Right renal cortex interstitium (tissue), 3 donors: ENCODE data around the gene TBX10. TPM values are rescaled to one million over a fixed set of nuclear protein-coding genes. Genes with fewer than 3 reads are reported as not detected.
A peak's percentile ranks its signal among the peaks of the same experiment; 100 is the strongest.

ENCODE experiments used
- DNase-seq, 3 donors: peaks; one replicate each; pipeline ENCODE4 v3.0.0-alpha.2; 2013; ENCODE audit warnings: low read depth in 3 of 3, low spot score in 2 of 3
- polyA plus RNA-seq, 3 donors: library from polyadenylated mRNA; unstranded; fragments of 120-200 nt; gene quantifications; one replicate each; pipeline ENCODE4 v1.2.1, GENCODE V29; 2013; ENCODE audit not compliant: insufficient read length in 3 of 3

Gene TBX10
- polyA plus RNA-seq, 3 donors, result not detected

DNA sequence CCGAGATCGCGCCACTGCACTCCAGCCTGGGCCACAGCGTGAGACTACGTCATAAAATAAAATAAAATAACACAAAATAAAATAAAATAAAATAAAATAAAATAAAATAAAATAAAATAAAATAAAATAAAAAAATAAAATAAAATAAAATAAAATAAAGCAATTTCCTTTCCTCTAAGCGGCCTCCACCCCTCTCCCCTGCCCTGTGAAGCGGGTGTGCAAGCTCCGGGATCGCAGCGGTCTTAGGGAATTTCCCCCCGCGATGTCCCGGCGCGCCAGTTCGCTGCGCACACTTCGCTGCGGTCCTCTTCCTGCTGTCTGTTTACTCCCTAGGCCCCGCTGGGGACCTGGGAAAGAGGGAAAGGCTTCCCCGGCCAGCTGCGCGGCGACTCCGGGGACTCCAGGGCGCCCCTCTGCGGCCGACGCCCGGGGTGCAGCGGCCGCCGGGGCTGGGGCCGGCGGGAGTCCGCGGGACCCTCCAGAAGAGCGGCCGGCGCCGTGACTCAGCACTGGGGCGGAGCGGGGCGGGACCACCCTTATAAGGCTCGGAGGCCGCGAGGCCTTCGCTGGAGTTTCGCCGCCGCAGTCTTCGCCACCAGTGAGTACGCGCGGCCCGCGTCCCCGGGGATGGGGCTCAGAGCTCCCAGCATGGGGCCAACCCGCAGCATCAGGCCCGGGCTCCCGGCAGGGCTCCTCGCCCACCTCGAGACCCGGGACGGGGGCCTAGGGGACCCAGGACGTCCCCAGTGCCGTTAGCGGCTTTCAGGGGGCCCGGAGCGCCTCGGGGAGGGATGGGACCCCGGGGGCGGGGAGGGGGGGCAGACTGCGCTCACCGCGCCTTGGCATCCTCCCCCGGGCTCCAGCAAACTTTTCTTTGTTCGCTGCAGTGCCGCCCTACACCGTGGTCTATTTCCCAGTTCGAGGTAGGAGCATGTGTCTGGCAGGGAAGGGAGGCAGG lies 56.0 kb downstream of the TBX10 start, which contains the start of gene GSTP1:
Gene GSTP1 (plus strand): TSS at position 566 of the 958 bp plus-strand sequence. CDS start 32 bp downstream, at position 598.
- peak in 2 of 3 donors; percentile 85 to 90 for DNase-seq

DNA sequence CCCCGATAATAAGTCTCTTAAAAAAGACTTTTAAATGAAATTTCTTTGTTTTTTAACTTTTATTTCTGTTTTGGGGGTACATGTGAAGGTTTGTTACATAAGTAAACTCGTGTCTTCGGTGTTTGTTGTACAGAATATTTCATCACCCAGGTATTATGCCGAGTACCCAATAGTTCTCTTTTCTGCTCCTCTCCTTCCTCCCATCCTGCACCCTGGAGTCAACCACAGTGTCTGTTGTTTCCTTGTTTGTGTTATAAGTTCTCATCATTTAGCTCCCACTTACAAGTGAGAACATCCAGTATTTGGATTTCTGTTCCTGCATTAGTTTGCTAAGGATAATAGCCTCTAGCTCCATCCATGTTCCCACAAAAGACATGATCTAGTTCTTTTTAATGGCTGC lies 57.6 kb downstream of the TBX10 start:
- DNase-seq, result no peak

DNA sequence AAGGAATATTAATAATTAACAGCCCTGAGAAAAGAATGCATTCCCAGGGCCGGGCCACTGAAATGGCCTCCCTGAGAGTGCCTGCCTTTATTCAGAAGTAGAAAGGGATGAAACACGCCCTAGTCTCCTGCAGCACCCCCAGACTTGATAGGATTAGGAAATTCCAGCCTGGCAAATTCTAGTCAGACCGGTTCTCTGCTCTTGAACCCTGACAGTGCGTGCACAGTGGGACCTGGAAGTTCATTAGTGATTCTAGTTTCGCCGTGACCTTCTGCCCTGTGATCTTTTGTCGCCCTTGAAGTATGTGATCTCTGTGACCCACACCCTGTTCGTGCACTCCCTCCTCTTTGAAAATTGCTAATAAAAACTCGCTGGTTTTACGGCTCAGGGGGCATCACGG lies 58.1 kb downstream of the TBX10 start:
- DNase-seq, result no peak

Other genes with a start within 250 kb of the TBX10 start
- gene RAD9A, start 247.8 kb downstream of the TBX10 start, polyA plus RNA-seq, result 10 to 100 TPM; 15.4 to 16.4 (median 16.4) TPM
- gene PPP1CA, start 237.9 kb downstream of the TBX10 start, polyA plus RNA-seq, result 100 to 1,000 TPM; 132 to 171 (median 159) TPM
- 1 to 10 TPM; 3.8 to 4.2 (median 4.2) TPM for gene TBC1D10C, start 235.7 kb downstream of the TBX10 start, polyA plus RNA-seq
- gene CARNS1, start 224.1 kb downstream of the TBX10 start, polyA plus RNA-seq, result 1 to 10 TPM; 1.1 to 1.5 (median 1.4) TPM
- 10 to 100 TPM; 36.0 to 45.1 (median 39.1) TPM for gene RPS6KB2, start 211.3 kb downstream of the TBX10 start, polyA plus RNA-seq
- 1 to 10 TPM in 2 of 3 donors, under 1 TPM in 1; 0.85 to 2.6 (median 1.9) TPM for gene PTPRCAP, start 202.1 kb downstream of the TBX10 start, polyA plus RNA-seq
- 10 to 100 TPM; 55.1 to 65.0 (median 64.0) TPM for gene CORO1B, start 196.3 kb downstream of the TBX10 start, polyA plus RNA-seq
- not detected for gene GPR152, start 187.0 kb downstream of the TBX10 start, polyA plus RNA-seq
- gene CABP4, start 184.4 kb downstream of the TBX10 start, polyA plus RNA-seq, result 1 to 10 TPM in 1 of 3 donors, under 1 TPM in 2; 0.44 to 1.0 (median 0.64) TPM
- gene TMEM134, start 170.5 kb downstream of the TBX10 start, polyA plus RNA-seq, result 10 to 100 TPM; 36.0 to 45.1 (median 42.7) TPM
- gene AIP, start 156.7 kb downstream of the TBX10 start, polyA plus RNA-seq, result 10 to 100 TPM; 61.9 to 72.1 (median 66.7) TPM
- 10 to 100 TPM; 21.5 to 26.4 (median 23.8) TPM for gene PITPNM1, start 134.4 kb downstream of the TBX10 start, polyA plus RNA-seq
- 10 to 100 TPM; 31.3 to 46.8 (median 36.5) TPM for gene CDK2AP2, start 131.6 kb downstream of the TBX10 start, polyA plus RNA-seq
- under 1 TPM in 2 of 3 donors, not detected in 1; 0.23 to 0.24 TPM for gene CABP2, start 116.3 kb downstream of the TBX10 start, polyA plus RNA-seq
- gene GSTP1, start 56.0 kb downstream of the TBX10 start, polyA plus RNA-seq, result 100 to 1,000 TPM; 671 to 854 (median 757) TPM
- gene NDUFV1, start 32.8 kb downstream of the TBX10 start, polyA plus RNA-seq, result 100 to 1,000 TPM; 149 to 153 (median 149) TPM
- gene NUDT8, start 9.8 kb downstream of the TBX10 start, polyA plus RNA-seq, result 1 to 10 TPM; 3.3 to 5.3 (median 3.4) TPM
- 10 to 100 TPM; 16.8 to 24.9 (median 23.2) TPM for gene ACY3, start 11.0 kb upstream of the TBX10 start, polyA plus RNA-seq
- gene ALDH3B2, start 34.9 kb upstream of the TBX10 start, polyA plus RNA-seq, result 1 to 10 TPM; 1.8 to 3.1 (median 2.0) TPM